GM06990 (cell line): ENCODE measurements around the gene USF2.
"Not testable (repeated sequence)": the region's sequence is repeated elsewhere in the genome, so short reads cannot be mapped to it uniquely, and the experiment has no call there.

Experiments used
- DNase-seq: peaks from one replicate; pipeline ENCODE4 v3.0.0-alpha.2; 2011; ENCODE audit not compliant: insufficient read length; ENCODE audit errors: extremely low read depth
- H3K27me3 ChIP-seq: replicated peaks from 2 replicates; pipeline ENCODE4 v1.6.0; 2011; ENCODE audit warnings: low read length; ENCODE audit not compliant: control insufficient read depth, insufficient read depth
- H3K36me3 ChIP-seq: 2 replicates; pipeline ENCODE4 v1.5.1; 2011; ENCODE audit warnings: low read length; ENCODE audit not compliant: control insufficient read depth, insufficient read depth
- H3K4me3 ChIP-seq: replicated peaks from 2 replicates; pipeline ENCODE4 v1.5.1; 2011; ENCODE audit warnings: low read depth, mild to moderate bottlenecking, control low read depth, low read length
- CTCF ChIP-seq: IDR thresholded peaks from 2 replicates; pipeline ENCODE4 v1.5.1; 2011; ENCODE audit warnings: low read length, control low read depth, mild to moderate bottlenecking, inconsistent platforms; ENCODE audit not compliant: insufficient read depth, poor library complexity, severe bottlenecking

Gene USF2

DNA sequence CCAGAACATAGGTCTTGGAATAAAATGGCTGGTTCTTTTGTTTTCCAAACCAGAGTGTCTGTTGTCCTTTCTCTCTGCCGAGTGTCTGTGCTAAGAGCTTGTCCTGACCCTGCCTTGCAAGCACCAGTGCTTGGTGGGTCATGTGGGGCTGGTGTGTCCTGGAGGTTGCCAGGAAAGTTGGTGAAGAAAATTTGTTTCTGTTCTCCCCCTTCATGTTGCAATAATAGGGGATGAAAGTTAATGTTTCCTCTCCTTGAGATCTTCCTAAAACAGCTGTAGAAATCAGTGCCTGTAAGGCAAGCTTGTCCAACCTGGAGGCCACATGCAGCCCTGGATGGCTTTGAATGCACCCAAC is 16.3 kb downstream of the USF2 start:
- Histone ChIP-seq H3K27me3 (no peaks in the 10 kb centered on the region), H3K4me3 (no peak overlapping the region), H3K36me3 (no peaks in the 10 kb centered on the region; the same call in 1 of the 2 replicates)
- TF ChIP-seq CTCF, result no peak
- DNase-seq, result no peak

- H3K4me3 ChIP-seq, H3K36me3 ChIP-seq, DNase-seq, H3K27me3 ChIP-seq: not testable (repeated sequence)
Measured at GRCh38 chr19:35285465-35285864, 16.7 kb downstream of the USF2 start.

- DNase-seq, H3K27me3 ChIP-seq, H3K36me3 ChIP-seq, H3K4me3 ChIP-seq: not testable (repeated sequence)
Measured at GRCh38 chr19:35286101-35286500, 17.3 kb downstream of the USF2 start.

DNA sequence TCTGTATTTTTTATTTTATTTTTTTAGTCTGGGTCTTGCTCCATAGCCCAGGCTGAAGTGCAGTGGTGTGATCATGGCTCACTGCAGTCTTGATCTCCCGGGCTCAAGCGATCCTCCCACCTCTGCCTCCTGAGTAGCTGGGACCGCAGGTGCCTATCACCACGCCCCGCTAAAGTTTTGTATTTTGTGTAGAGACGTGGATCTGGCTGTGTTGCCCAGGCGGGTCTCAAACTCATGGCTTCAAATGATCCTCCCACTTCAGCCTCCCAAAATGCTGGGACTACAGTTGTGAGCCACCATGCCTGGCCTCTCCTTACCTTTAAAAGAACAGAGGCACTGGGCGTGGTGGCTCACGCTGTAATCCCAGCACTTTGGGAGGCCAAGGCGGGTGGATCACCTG is 19.0 kb downstream of the USF2 start:
- H3K4me3 ChIP-seq, result no peak overlapping the region
- H3K27me3 ChIP-seq, result no peaks in the 10 kb centered on the region
- H3K36me3 ChIP-seq, result no peaks in the 10 kb centered on the region
- DNase-seq, result no peak
- TF ChIP-seq CTCF, result no peak

GRCh38 chr19:35288331-35288730 is 19.6 kb downstream of the USF2 start:
- no peak for DNase-seq
- Histone ChIP-seq H3K36me3 (no peaks in the 10 kb centered on the region), H3K27me3 (no peaks in the 10 kb centered on the region), H3K4me3 (no peak overlapping the region)
- no peak for TF ChIP-seq CTCF

- no peak for TF ChIP-seq CTCF
- H3K27me3 ChIP-seq, result no peaks in the 10 kb centered on the region
Measured at GRCh38 chr19:35288906-35289305, 20.1 kb downstream of the USF2 start.

GRCh38 chr19:35290381-35291127 is 21.8 kb downstream of the USF2 start:
- no peaks in the 10 kb centered on the region for H3K36me3 ChIP-seq
- H3K4me3 ChIP-seq, result no peak overlapping the region
- TF ChIP-seq CTCF, result no peak
- H3K27me3 ChIP-seq, result no peaks in the 10 kb centered on the region
- no peak for DNase-seq

More at GRCh38 chr19:35288906-35289305, 20.1 kb downstream of the USF2 start:
- Histone ChIP-seq H3K36me3 (no peaks in the 10 kb centered on the region), H3K4me3 (no peak overlapping the region)
- no peak for DNase-seq
